Astrocyte of the cerebellum (primary cell): ENCODE results near the gene ASTN2.
"Not testable (repeated sequence)": the region's sequence is repeated elsewhere in the genome, so short reads cannot be mapped to it uniquely, and the experiment has no call there.

Experiments
- DNase-seq: peaks from one replicate; pipeline ENCODE4 v3.0.0-alpha.2; 2011; ENCODE audit warnings: low read depth
- H3K4me3 ChIP-seq: 2 replicates; pipeline ENCODE4 v1.5.1; 2011; ENCODE audit warnings: mild to moderate bottlenecking, low read depth, low read length, moderate library complexity
- CTCF ChIP-seq: IDR thresholded peaks from 2 replicates; pipeline ENCODE4 v1.5.1; 2012; ENCODE audit warnings: low read length, low read depth, moderate library complexity, mild to moderate bottlenecking; ENCODE audit errors: missing control alignments
- in situ Hi-C: cut with HindIII; loops from 2 replicates; pipeline ENCODE4 v1.10.0; 2017; ENCODE audit warnings: low sequenced_read_pairs

The ASTN2 gene

GRCh38 chr9:116897201-116897600, 517.7 kb downstream of the ASTN2 start:
- DNase-seq: no peak
- H3K4me3 ChIP-seq: no peak overlapping the region
- no peak for TF ChIP-seq CTCF
- in situ Hi-C loops: no loop called here

GRCh38 chr9:116895961-116896360, 518.9 kb downstream of the ASTN2 start:
- in situ Hi-C loops: no loop called here
- TF ChIP-seq CTCF: no peak
- DNase-seq: no peak
- no peak overlapping the region for H3K4me3 ChIP-seq

GRCh38 chr9:116891424-116891823, 523.4 kb downstream of the ASTN2 start:
- TF ChIP-seq CTCF: no peak
- in situ Hi-C loops: no loop called here
- no peak for DNase-seq
- no peak overlapping the region for H3K4me3 ChIP-seq

- in situ Hi-C loops, DNase-seq, H3K4me3 ChIP-seq: not testable (repeated sequence)
Observed at GRCh38 chr9:116888476-116888875, 526.4 kb downstream of the ASTN2 start.

GRCh38 chr9:116888066-116888465, 526.8 kb downstream of the ASTN2 start:
- H3K4me3 ChIP-seq: no peak overlapping the region
- in situ Hi-C loops: no loop called here
- no peak for TF ChIP-seq CTCF
- no peak for DNase-seq

- no peak for DNase-seq
- no peak overlapping the region for H3K4me3 ChIP-seq
- in situ Hi-C loops: loop anchor here (5.0 kb wide), 1 partner anchor 91 kb away; no protein-coding TSS in a partner anchor
- TF ChIP-seq CTCF: no peak
Observed at GRCh38 chr9:116883676-116884075, 531.2 kb downstream of the ASTN2 start.

GRCh38 chr9:116877072-116877471, 537.8 kb downstream of the ASTN2 start:
- H3K4me3 ChIP-seq: no peak overlapping the region
- in situ Hi-C loops: no loop called here
- DNase-seq: no peak
- no peak for TF ChIP-seq CTCF
